Liver (tissue), 9 donors: Measurements from ENCODE around the gene CDC42EP1. TPM values are rescaled to one million over a fixed set of nuclear protein-coding genes. Genes with fewer than 3 reads are reported as not detected.

Source experiments
- DNase-seq: peaks from one replicate; pipeline ENCODE4 v3.0.0-alpha.2; 2017; ENCODE audit warnings: low spot score
- H3K27ac ChIP-seq, 2 donors: one replicate each; pipeline ENCODE4 v1.7.0; 2013; ENCODE audit warnings: inconsistent platforms in 2 of 2, low read length in 2 of 2, control low read depth in 1 of 2, low read depth in 1 of 2, mild to moderate bottlenecking in 1 of 2
- H3K27me3 ChIP-seq, 4 donors: one replicate each; pipeline versions ENCODE4 v1.6.1 to v1.7.0; 2013; ENCODE audit warnings: low read length in 3 of 4, inconsistent platforms in 1 of 4, mild to moderate bottlenecking in 1 of 4, moderate library complexity in 1 of 4; ENCODE audit not compliant: control insufficient read depth in 4 of 4, insufficient read depth in 4 of 4
- H3K36me3 ChIP-seq, 4 donors: one replicate each; pipeline versions ENCODE4 v1.6.1 to v1.7.0; 2013; ENCODE audit warnings: low read length in 3 of 4, mild to moderate bottlenecking in 3 of 4, low read depth in 1 of 4, moderate library complexity in 1 of 4; ENCODE audit not compliant: control insufficient read depth in 4 of 4, insufficient read depth in 3 of 4
- H3K4me1 ChIP-seq, 4 donors: one replicate each; pipeline versions ENCODE4 v1.6.1 to v1.7.0; 2013; ENCODE audit warnings: low read length in 3 of 4, mild to moderate bottlenecking in 3 of 4, moderate library complexity in 1 of 4; ENCODE audit not compliant: control insufficient read depth in 4 of 4, insufficient read depth in 4 of 4
- H3K4me3 ChIP-seq, 3 donors: one replicate each; pipeline versions ENCODE4 v1.6.1 to v1.7.0; 2013; ENCODE audit warnings: low read length in 3 of 3, control low read depth in 1 of 3, low read depth in 1 of 3, mild to moderate bottlenecking in 1 of 3
- H3K9ac ChIP-seq, 2 donors: one replicate each; pipeline ENCODE4 v1.7.0; 2013; ENCODE audit warnings: low read length in 2 of 2, mild to moderate bottlenecking in 2 of 2, moderate library complexity in 2 of 2, control low read depth in 1 of 2, low read depth in 1 of 2
- H3K9me3 ChIP-seq, 4 donors: one replicate each; pipeline versions ENCODE4 v1.6.1 to v1.7.0; 2013; ENCODE audit warnings: low read length in 3 of 4; ENCODE audit not compliant: control insufficient read depth in 4 of 4
- CTCF ChIP-seq: fragments of 150-350 bp; IDR thresholded peaks from 2 replicates; pipeline ENCODE4 v1.5.1; 2017; ENCODE audit warnings: improper control_type of control experiment, low read depth, low read length; ENCODE audit not compliant: missing input control
- EGR1 ChIP-seq, 2 donors: IDR thresholded peaks; 2 replicates each; pipeline ENCODE4 v1.6.1; 2016 to 2018; ENCODE audit warnings: antibody characterized with exemption in 2 of 2, low read depth in 2 of 2
- FOXA1 ChIP-seq: IDR thresholded peaks from 2 replicates; pipeline ENCODE4 v1.6.1; 2016; ENCODE audit warnings: antibody characterized with exemption
- GABPA ChIP-seq, 2 donors: IDR thresholded peaks in 1 of 2; conservative IDR thresholded peaks in 1 of 2; 2 replicates each; pipeline ENCODE4 v1.6.1; 2016; ENCODE audit warnings: antibody characterized with exemption in 2 of 2, mild to moderate bottlenecking in 1 of 2, moderate library complexity in 1 of 2
- HNF4G ChIP-seq: IDR thresholded peaks from 2 replicates; pipeline ENCODE4 v1.6.1; 2016; ENCODE audit warnings: antibody characterized with exemption
- JUND ChIP-seq, 2 donors: IDR thresholded peaks; 2 replicates each; pipeline ENCODE4 v1.6.1; 2016; ENCODE audit warnings: antibody characterized with exemption in 2 of 2
- MAX ChIP-seq: IDR thresholded peaks from 2 replicates; pipeline ENCODE4 v1.6.1; 2016; ENCODE audit warnings: antibody characterized with exemption
- NR2F2 ChIP-seq: IDR thresholded peaks from 2 replicates; pipeline ENCODE4 v1.6.1; 2016; ENCODE audit warnings: antibody characterized with exemption
- REST ChIP-seq: IDR thresholded peaks from 2 replicates; pipeline ENCODE4 v1.6.1; 2016; ENCODE audit warnings: antibody characterized with exemption, mild to moderate bottlenecking
- RXRA ChIP-seq, 2 donors: IDR thresholded peaks; 2 replicates each; pipeline ENCODE4 v1.6.1; 2017 to 2018; ENCODE audit warnings: antibody characterized with exemption in 2 of 2, mild to moderate bottlenecking in 1 of 2
- SP1 ChIP-seq: IDR thresholded peaks from 2 replicates; pipeline ENCODE4 v1.6.1; 2018; ENCODE audit warnings: antibody characterized with exemption, mild to moderate bottlenecking
- TAF1 ChIP-seq: conservative IDR thresholded peaks from 2 replicates; pipeline ENCODE4 v1.6.1; 2016; ENCODE audit warnings: antibody characterized with exemption, mild to moderate bottlenecking
- YY1 ChIP-seq: IDR thresholded peaks from 2 replicates; pipeline ENCODE4 v1.6.1; 2016; ENCODE audit warnings: antibody characterized with exemption, mild to moderate bottlenecking
- ZBTB33 ChIP-seq: IDR thresholded peaks from 2 replicates; pipeline ENCODE4 v1.6.1; 2016; ENCODE audit warnings: antibody characterized with exemption
- WGBS: extraction: QIAGEN DNeasy Blood & Tissue Kit; methylation state at CpG from one replicate; pipeline ENCODE4 v1.1.7; 2013; 5-methylcytosine and 5-hydroxymethylcytosine counted together
- polyA plus RNA-seq, 2 donors: library from polyadenylated mRNA; stranded (reverse) in 1 of 2; unstranded in 1 of 2; fragments of 200-250 nt in 1 of 2; fragments of >200 nt in 1 of 2; fragmentation: Nextera tagmentation in 1 of 2; extraction: Ambion mirVana in 1 of 2; gene quantifications; one replicate each; pipeline versions ENCODE4 v1.2.1 to v1.2.3, GENCODE V29; 2013 to 2015
- total RNA-seq, 2 donors: library from RNA; depleted of rRNA; stranded (reverse); fragments of >200 nt; gene quantifications; one replicate each; pipeline ENCODE4 v1.2.3, GENCODE V29; 2014
- donor health status: healthy.
- donor health status: healthy.
- donor health status: healthy.
- donor health status: healthy.
- donor health status: healthy.

The CDC42EP1 gene
- total and polyA plus RNA-seq, 4 donors = 10.2 to 66.6 (median 31.2) TPM

- Histone ChIP-seq H3K36me3 (peaks cover 3 to 14% (median 7%) of the 10 kb centered on the region in 4 donors), H3K27ac (peak overlapping the region; percentile 84 to 91), H3K9me3 (no peaks in the 10 kb centered on the region), H3K4me1 (peaks cover 24 to 79% (median 63%) of the 10 kb centered on the region in 4 donors), H3K27me3 (no peaks in the 10 kb centered on the region), H3K9ac (no peak overlapping the region), H3K4me3 (no peak overlapping the region)
- TF ChIP-seq NR2F2 (no peak), MAX (no peak), CTCF (no peak), RXRA (IDR thresholded peaks at IDR 0.05) (no peak), EGR1 (IDR thresholded peaks at IDR 0.05; ENCODE audit: low read depth in 2 of 2) (no peak), GABPA (IDR thresholded peaks at IDR 0.05 in 1 of 2, conservative IDR thresholded peaks at IDR 0.05 in 1 of 2) (no peak), HNF4G (no peak), YY1 (no peak), FOXA1 (no peak), SP1 (no peak), TAF1 (no peak), REST (no peak), JUND (IDR thresholded peaks at IDR 0.05) (no peak), ZBTB33 (no peak)
- DNase-seq = no peak
- WGBS = 82% methylated on average over 14 of the region's 14 CpGs
These were observed 8.2 kb downstream of the CDC42EP1 start for GRCh38 chr22:37568448-37569008.
